ENCODE data around the gene STK32C.

DNA sequence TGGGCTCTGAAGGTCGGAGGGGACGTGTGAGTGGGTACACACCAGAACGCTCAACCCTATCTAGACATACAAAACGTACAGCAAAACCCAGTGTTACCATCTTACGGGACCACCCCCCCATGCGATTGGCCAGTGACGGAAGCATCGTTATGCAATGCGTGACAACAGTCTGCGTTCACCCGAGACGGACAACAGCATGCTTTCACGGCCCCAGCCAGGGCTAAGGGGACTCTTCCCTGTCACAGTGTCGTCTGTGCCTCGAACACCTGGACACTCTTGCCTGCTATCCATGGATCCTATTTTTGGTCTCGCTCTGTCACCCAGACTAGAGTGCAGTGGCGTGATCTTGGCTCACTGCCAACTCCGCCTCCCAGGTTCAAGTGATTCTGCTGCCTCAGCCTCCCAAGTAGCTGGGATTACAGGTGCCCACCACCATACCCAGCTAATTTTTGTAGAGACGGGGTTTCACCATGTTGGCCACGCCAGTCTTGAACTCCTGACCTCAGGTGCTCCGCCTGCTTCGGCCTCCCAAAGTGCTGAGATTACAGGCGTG lies 97.7 kb downstream of the STK32C start:
- TF ChIP-seq POLR2A (IDR thresholded peaks at IDR 0.05; ENCODE audit: low read depth) (no peak), CTCF (IDR thresholded peaks at IDR 0.05) (no peak)

All from esophagus muscularis mucosa (tissue), 3 donors.